Astrocyte (in vitro differentiated cells and primary cell): ENCODE measurements around the gene ELK3.

Experiments used
- CTCF ChIP-seq: IDR thresholded peaks from 2 replicates; pipeline ENCODE4 v1.5.1; 2011; ENCODE audit warnings: low read depth, mild to moderate bottlenecking, inconsistent platforms, low read length, moderate library complexity; ENCODE audit not compliant: insufficient read depth
- EZH2 ChIP-seq: IDR thresholded peaks from 2 replicates; pipeline ENCODE4 v1.6.1; 2012; ENCODE audit warnings: mild to moderate bottlenecking, low read length, inconsistent platforms; ENCODE audit not compliant: insufficient read depth

GRCh38 chr12:96198965-96199364 is 4.8 kb downstream of the ELK3 start:
- no peak for TF ChIP-seq CTCF
- no peak for TF ChIP-seq EZH2
